Peyer's patch (tissue), 4 donors: Measurements from ENCODE around the gene FMNL2. TPM values are rescaled to one million over a fixed set of nuclear protein-coding genes. Genes with fewer than 3 reads are reported as not detected.

Experiments
- DNase-seq, 3 donors: peaks; one replicate each; pipeline ENCODE4 v3.0.0-alpha.2; 2017 to 2019
- H3K27ac ChIP-seq, 4 donors: fragments of 200-600 bp; sonication (generic); one replicate each; pipeline ENCODE4 v1.5.1; 2016 to 2019
- H3K27me3 ChIP-seq, 2 donors: fragments of 200-600 bp; sonication (generic); one replicate each; pipeline ENCODE4 v1.5.1; 2019
- H3K36me3 ChIP-seq, 3 donors: fragments of 200-600 bp; sonication (generic); one replicate each; pipeline ENCODE4 v1.5.1; 2016 to 2019
- H3K4me1 ChIP-seq, 4 donors: fragments of 200-600 bp; sonication (generic); one replicate each; pipeline ENCODE4 v1.5.1; 2016 to 2019
- H3K4me3 ChIP-seq, 4 donors: fragments of 200-600 bp; sonication (generic); 1 replicate in 3 of 4; 2 replicates in 1 of 4; pipeline ENCODE4 v1.5.1; 2016 to 2019; ENCODE audit warnings: mild to moderate bottlenecking in 1 of 4
- H3K9me3 ChIP-seq, 4 donors: fragments of 200-600 bp; sonication (generic); one replicate each; pipeline ENCODE4 v1.5.1; 2016 to 2019; ENCODE audit warnings: mild to moderate bottlenecking in 1 of 4
- POLR2A ChIP-seq, 2 donors: fragments of 450-650 bp; IDR thresholded peaks; one replicate each; pipeline ENCODE4 v1.5.1; 2017; ENCODE audit warnings: antibody characterized with exemption in 2 of 2, mild to moderate bottlenecking in 2 of 2, moderate library complexity in 2 of 2
- total RNA-seq, 4 donors: library from RNA; depleted of rRNA; stranded (reverse); fragments of >200 nt; gene quantifications; one replicate each; pipeline ENCODE4 v1.1.0, GENCODE V29; 2016
- TF ChIP-seq, protein P1 (sequence below), 6 experiments: fragments of 450-650 bp in 4 of 6; fragments of 200-600 bp in 2 of 6; sonication (generic) in 1 of 6; IDR thresholded peaks; one replicate each; pipeline ENCODE4 v1.5.1; 2017 to 2019; ENCODE audit warnings: antibody characterized with exemption in 6 of 6, mild to moderate bottlenecking in 3 of 6, moderate library complexity in 1 of 6

FMNL2 gene
- total RNA-seq, 4 donors from 2014 or later, result 7.5 to 52.0 (median 17.1) TPM

GRCh38 chr2:152615177-152615576, 280.2 kb downstream of the FMNL2 start:
- Histone ChIP-seq H3K4me3 (no peak overlapping the region), H3K9me3 (no peaks in the 10 kb centered on the region), H3K27ac (no peak overlapping the region), H3K36me3 (no peaks in the 10 kb centered on the region), H3K27me3 (no peaks in the 10 kb centered on the region), H3K4me1 (peaks cover 0 to 13% (median 5%) of the 10 kb centered on the region in 4 donors)
- TF ChIP-seq, protein P1, sequence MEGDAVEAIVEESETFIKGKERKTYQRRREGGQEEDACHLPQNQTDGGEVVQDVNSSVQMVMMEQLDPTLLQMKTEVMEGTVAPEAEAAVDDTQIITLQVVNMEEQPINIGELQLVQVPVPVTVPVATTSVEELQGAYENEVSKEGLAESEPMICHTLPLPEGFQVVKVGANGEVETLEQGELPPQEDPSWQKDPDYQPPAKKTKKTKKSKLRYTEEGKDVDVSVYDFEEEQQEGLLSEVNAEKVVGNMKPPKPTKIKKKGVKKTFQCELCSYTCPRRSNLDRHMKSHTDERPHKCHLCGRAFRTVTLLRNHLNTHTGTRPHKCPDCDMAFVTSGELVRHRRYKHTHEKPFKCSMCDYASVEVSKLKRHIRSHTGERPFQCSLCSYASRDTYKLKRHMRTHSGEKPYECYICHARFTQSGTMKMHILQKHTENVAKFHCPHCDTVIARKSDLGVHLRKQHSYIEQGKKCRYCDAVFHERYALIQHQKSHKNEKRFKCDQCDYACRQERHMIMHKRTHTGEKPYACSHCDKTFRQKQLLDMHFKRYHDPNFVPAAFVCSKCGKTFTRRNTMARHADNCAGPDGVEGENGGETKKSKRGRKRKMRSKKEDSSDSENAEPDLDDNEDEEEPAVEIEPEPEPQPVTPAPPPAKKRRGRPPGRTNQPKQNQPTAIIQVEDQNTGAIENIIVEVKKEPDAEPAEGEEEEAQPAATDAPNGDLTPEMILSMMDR (IDR thresholded peaks at IDR 0.05), result no peak
- TF ChIP-seq POLR2A (IDR thresholded peaks at IDR 0.05), result no peak
- no peak for DNase-seq

DNA sequence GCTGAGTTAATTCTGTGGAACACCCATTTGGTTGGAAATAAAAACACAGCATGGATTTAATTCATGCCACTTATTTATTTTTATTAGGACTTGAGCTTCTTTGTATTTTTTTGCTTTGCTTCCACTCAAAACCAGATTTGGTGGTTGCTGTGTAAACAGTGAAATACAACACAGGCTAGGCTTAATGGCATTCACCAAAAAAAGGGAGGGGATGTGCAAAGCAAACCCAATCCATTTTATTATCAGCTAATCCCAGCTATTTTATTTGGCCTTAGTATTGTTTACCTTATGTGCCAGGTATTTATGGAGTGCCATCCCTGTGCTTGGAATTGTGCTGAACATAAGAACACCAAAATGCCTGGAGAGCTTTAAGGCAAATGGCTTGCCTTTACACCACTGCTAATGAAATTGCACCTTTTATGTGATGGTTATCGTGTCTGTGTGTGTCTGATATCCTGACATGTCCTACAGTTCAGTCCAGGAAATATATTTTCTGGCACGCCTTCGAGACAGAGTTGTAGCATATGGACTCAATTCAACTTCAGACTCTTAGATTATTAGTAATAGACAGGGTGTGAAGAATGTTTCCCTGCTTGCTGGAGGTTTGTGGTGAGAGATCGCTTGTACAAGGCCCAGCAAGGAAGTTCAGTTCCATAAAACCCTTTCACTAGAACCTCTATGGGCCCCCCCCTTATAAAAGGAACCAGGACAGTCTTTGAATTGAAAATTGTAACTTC, 282.6 kb downstream of the FMNL2 start:
- Histone ChIP-seq H3K4me3 (no peak overlapping the region), H3K36me3 (peaks cover 0 to 8% (median 0%) of the 10 kb centered on the region in 3 donors), H3K4me1 (peaks cover 0 to 3% (median 0%) of the 10 kb centered on the region in 4 donors), H3K27ac (no peak overlapping the region), H3K27me3 (no peaks in the 10 kb centered on the region), H3K9me3 (no peaks in the 10 kb centered on the region)
- TF ChIP-seq, protein P1 (IDR thresholded peaks at IDR 0.05), result no peak
- TF ChIP-seq POLR2A (IDR thresholded peaks at IDR 0.05), result no peak
- no peak for DNase-seq

- Histone ChIP-seq H3K4me3 (no peak overlapping the region), H3K36me3 (peaks cover 0 to 8% (median 0%) of the 10 kb centered on the region in 3 donors)
- TF ChIP-seq POLR2A (IDR thresholded peaks at IDR 0.05), result no peak
- TF ChIP-seq, protein P1 (IDR thresholded peaks at IDR 0.05), result no peak
Measured at GRCh38 chr2:152618193-152618564, 283.2 kb downstream of the FMNL2 start.

GRCh38 chr2:152620208-152620607, 285.2 kb downstream of the FMNL2 start:
- H3K27ac ChIP-seq, result no peak overlapping the region
- no peak for DNase-seq

More at GRCh38 chr2:152618193-152618564, 283.2 kb downstream of the FMNL2 start:
- Histone ChIP-seq H3K27me3 (no peaks in the 10 kb centered on the region), H3K27ac (no peak overlapping the region), H3K9me3 (no peaks in the 10 kb centered on the region), H3K4me1 (no peaks in the 10 kb centered on the region)
- DNase-seq, result no peak

DNA sequence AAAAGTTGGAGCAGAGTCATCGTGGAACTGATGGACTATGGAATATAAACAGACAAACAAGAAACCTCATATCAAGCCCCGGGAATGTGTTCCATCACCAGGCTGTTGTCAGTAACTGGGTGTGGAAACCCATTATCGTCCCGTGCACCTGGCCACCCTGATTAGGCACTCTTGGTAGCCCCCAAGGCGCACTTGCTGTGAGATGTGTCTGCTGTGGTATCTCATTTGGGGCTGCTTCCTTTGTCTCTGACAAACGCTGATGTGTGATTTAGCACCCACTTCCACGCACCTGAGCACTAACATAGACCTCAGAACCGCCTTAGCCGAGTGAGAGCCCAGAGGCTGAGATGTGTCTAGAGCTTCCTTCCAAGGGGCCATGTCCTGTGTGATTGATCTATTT, 286.0 kb downstream of the FMNL2 start:
- TF ChIP-seq, protein P1 (IDR thresholded peaks at IDR 0.05), result no peak
- TF ChIP-seq POLR2A (IDR thresholded peaks at IDR 0.05), result no peak
- no peak overlapping the region for H3K27ac ChIP-seq

More at GRCh38 chr2:152620208-152620607, 285.2 kb downstream of the FMNL2 start:
- Histone ChIP-seq H3K9me3 (no peaks in the 10 kb centered on the region), H3K4me3 (no peak overlapping the region), H3K36me3 (peaks cover 0 to 8% (median 0%) of the 10 kb centered on the region in 3 donors), H3K4me1 (no peaks in the 10 kb centered on the region), H3K27me3 (no peaks in the 10 kb centered on the region)
- TF ChIP-seq POLR2A (IDR thresholded peaks at IDR 0.05), result no peak
- TF ChIP-seq, protein P1 (IDR thresholded peaks at IDR 0.05), result no peak

More for the DNA sequence above, 286.0 kb downstream of the FMNL2 start:
- Histone ChIP-seq H3K36me3 (peaks cover 0 to 8% (median 0%) of the 10 kb centered on the region in 3 donors), H3K4me3 (no peak overlapping the region), H3K9me3 (no peaks in the 10 kb centered on the region), H3K4me1 (no peaks in the 10 kb centered on the region), H3K27me3 (no peaks in the 10 kb centered on the region)
- DNase-seq, result no peak
